ENCODE data around the gene SMAD2.
"Not testable (repeated sequence)": the region's sequence is repeated elsewhere in the genome, so short reads cannot be mapped to it uniquely, and the experiment has no call there.

Gene SMAD2

GRCh38 chr18:47793609-47794008 lies 136.8 kb downstream of the SMAD2 start:
- DNase-seq (ENCODE audit: low spot score): no peak

DNA sequence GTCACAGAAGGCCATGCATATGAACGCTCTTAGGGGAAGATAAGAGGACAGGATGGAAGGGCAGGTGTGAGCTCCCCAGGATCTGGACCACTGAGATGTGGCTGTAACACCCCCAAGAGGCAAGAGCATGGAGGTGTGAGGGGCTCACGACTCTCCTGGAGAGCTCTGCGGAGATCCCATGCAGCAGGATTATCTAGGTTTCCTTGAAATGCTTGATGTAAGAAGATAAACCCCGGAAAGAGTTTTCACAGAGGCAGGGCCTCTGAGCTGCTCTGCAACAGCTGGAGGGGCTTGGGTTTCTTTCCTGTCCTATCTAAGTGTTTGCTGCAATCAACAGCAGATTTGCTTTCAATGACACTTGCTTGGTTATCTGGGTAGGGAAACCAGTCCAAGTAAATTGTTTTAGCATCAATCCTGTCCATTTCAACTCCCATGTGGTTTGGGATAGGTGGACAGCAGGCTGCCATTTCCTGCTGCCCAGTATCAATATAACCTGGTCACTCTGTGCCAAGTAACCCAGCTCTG lies 138.9 kb downstream of the SMAD2 start:
- no peak for DNase-seq (ENCODE audit: low spot score)

- DNase-seq (ENCODE audit: low spot score): no peak
Observed at GRCh38 chr18:47790036-47790435, 140.4 kb downstream of the SMAD2 start.

DNA sequence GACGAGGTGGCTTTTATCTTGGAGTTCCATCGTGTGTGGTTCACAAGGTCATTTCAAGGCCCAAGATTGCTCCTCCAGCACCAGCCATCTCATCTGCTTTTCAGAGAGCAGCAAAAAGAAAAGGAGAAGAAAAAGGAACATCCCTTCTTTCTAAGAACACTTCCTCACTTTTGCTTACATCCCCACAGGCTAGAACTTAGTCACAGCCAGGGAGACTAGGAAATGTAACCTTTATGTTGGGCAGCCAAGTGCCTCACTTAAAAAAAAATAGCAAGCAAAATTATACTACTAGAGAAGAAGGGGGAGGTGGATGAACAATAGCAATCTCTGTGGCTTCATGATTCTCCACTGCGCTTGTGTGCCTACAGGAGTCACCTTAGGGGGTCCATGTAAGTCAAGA lies 141.8 kb downstream of the SMAD2 start:
- no peak for DNase-seq (ENCODE audit: low spot score)

GRCh38 chr18:47781561-47781960 lies 148.9 kb downstream of the SMAD2 start:
- DNase-seq (ENCODE audit: low spot score): no peak

GRCh38 chr18:47780011-47780725 lies 150.3 kb downstream of the SMAD2 start:
- no peak for DNase-seq (ENCODE audit: low spot score)

GRCh38 chr18:47779381-47779780 lies 151.1 kb downstream of the SMAD2 start:
- no peak for DNase-seq (ENCODE audit: low spot score)

GRCh38 chr18:47777626-47778025 lies 152.8 kb downstream of the SMAD2 start:
- DNase-seq (ENCODE audit: low spot score): no peak

DNA sequence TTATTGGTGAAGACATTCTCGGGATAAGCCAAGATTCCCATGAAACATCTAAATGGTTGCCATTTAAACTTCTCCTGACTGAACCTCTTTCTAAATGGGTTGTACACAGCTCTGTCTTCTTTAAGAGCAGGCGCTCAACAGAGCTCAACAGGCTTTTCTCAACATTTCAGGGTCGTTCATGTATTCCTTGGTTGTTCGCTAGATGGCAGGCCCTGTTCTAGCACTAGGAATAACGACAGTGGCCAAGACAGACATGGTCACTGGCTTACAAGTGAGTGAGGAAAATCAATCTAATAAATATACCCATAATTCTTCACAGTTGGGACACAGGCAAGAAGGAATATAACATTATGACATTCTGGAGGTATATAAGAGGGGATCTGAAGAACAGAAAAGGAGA lies 154.5 kb downstream of the SMAD2 start:
- DNase-seq (ENCODE audit: low spot score): peak; percentile 35

- DNase-seq (ENCODE audit: low spot score): no peak
Observed at GRCh38 chr18:47773931-47774330, 156.5 kb downstream of the SMAD2 start.

GRCh38 chr18:47772374-47773248 lies 157.8 kb downstream of the SMAD2 start:
- DNase-seq (ENCODE audit: low spot score): no peak

DNA sequence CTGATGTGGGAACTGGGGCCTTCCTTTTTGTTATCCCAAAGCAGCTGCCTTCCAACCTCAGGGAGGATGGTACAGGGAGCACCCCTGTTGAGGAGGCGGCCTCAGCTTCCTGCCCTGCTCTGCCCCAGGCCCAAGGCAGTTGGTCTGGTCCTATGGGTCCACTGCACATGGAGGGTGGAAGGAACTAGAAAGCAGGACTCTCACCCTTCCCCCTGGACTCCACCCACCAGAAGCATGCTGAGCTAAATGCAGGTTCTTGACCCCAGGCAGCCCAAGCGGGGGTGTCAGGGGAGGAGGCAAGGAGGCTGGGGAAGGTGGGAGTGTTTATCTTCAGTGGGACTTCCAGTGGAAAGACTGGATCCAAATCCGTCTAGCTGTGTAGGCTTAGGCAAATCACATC lies 158.5 kb downstream of the SMAD2 start:
- no peak for DNase-seq (ENCODE audit: low spot score)

DNA sequence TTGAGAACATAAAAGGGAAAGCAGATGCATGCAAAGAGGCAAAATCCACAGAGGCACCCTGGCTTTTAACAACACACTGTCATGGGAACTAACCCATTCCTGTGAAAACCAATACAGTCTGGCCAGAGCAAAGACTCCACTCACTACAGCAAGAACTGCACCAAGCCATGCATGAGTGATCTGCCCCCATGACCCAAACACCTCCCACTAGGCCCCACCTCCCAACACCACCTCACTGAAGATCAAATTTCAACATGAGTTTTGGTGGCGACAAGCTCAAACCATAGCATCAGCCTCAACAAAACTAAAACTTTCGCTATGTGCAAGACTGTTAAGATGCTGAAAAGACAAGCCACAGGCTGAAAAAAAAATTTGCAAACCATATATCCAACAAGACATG lies 162.8 kb downstream of the SMAD2 start:
- no peak for DNase-seq (ENCODE audit: low spot score)

DNA sequence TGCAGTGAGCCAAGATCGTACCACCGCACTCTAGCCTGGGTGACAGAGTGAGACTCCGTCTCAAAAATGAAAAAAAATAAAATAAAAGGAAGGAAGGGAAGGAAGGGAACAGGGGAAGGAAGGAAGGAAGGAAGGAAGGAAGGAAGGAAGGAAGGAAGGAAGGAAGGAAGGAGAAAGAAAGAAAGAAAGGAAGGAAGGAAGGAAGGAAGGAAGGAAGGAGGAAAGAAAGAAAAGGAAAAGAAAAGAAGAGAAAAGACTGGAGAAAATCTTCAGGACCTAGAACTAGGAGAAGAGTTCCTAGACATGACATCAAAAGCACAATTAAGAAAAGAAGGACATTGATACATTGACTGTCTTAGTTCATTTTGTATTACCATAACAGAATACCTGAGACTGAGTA lies 163.3 kb downstream of the SMAD2 start:
- DNase-seq (ENCODE audit: low spot score): not testable (repeated sequence)
